ENCODE results near the gene HSD17B4.
"Not testable (repeated sequence)": the region's sequence is repeated elsewhere in the genome, so short reads cannot be mapped to it uniquely, and the experiment has no call there.

The HSD17B4 gene, protein sequence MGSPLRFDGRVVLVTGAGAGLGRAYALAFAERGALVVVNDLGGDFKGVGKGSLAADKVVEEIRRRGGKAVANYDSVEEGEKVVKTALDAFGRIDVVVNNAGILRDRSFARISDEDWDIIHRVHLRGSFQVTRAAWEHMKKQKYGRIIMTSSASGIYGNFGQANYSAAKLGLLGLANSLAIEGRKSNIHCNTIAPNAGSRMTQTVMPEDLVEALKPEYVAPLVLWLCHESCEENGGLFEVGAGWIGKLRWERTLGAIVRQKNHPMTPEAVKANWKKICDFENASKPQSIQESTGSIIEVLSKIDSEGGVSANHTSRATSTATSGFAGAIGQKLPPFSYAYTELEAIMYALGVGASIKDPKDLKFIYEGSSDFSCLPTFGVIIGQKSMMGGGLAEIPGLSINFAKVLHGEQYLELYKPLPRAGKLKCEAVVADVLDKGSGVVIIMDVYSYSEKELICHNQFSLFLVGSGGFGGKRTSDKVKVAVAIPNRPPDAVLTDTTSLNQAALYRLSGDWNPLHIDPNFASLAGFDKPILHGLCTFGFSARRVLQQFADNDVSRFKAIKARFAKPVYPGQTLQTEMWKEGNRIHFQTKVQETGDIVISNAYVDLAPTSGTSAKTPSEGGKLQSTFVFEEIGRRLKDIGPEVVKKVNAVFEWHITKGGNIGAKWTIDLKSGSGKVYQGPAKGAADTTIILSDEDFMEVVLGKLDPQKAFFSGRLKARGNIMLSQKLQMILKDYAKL

DNA sequence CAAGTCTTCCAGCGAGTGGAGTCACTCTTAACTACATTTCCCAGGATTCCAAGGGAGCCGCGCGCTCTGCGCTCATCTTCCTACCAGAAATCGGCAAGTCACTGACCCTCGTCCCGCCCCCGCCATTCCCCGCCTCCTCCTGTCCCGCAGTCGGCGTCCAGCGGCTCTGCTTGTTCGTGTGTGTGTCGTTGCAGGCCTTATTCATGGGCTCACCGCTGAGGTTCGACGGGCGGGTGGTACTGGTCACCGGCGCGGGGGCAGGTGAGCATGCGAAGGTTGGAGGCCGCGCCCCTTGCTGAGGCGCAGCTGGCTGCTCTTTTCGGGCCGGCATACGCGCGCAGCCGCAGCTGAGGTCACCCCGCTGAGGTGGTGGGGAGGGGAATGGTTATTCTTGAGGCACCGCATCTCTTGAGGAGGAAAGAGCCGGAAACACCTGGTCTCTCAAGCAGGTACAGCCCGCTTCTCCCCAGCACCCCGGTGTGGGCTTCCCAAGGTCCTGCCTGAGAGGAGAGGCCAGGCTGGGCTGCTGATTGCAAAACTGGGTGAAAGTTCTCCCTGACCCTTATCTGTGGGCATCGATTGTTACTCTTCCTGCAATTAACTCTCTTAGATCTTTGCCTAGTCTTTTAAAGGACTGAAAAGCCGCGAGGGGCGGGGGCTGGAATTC is at the start of gene HSD17B4:
HSD17B4 (plus strand) TSS at position 125 of the 667 bp plus-strand sequence; CDS start at position 204, 79 bp downstream.
- peak; percentile 94 for DNase-seq

DNA sequence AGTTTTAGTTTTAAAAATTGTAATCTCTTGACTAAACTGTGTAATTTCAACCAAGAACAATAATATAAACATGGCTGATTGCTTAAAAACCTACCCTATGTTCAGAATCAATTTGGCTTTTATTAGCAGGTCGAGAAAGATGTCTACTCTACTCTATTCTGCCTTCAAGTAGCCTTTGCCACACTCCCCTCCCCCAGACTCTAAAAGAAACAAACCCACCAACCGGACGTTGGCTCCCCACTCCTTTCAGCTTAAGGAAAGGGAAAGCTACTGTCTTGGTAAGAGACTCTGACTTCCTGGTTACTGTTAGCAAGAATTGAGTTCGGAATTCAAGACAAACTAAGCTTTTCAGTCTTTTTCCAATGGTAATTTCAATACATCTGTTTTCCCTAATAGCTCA is 49.7 kb upstream of the HSD17B4 start:
- DNase-seq: no peak

DNA sequence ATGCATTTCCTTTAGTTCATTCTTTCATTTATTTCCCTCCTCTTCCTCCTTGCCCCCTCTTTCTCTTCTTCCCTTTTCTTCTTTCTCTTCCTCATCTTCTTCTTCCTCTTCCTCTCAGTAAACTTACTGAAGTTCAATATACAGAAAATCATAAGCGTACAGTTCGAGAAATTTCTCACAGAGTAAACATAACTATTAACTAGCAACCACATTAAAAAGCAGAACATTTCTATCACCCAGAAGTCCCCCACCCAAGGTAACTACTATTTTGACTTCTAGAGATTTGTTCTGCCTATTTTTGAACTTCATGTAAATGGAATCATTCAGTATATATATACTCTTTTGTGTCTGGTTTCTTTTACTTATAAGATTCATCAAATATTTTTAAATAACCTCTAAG is 48.3 kb upstream of the HSD17B4 start:
- no peak for DNase-seq

DNA sequence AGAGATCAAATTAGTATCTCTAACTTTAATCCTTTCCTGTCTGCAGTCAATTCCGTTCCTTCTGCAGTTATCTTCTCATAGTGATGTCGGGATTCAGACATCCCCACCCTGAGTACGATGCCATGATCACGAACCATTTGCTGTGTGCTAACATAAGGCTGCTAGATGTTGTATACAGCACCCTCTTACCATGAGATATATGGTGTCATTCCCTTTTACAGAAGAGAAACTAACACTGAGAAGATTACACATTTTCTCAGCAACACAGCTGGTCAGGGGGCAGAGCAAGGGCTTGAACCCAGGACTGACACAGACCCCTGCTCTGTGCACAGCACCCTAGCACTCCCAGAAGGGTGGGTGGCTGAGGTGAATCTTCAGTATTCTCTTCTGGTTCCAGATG is 46.9 kb upstream of the HSD17B4 start:
- DNase-seq: no peak

DNA sequence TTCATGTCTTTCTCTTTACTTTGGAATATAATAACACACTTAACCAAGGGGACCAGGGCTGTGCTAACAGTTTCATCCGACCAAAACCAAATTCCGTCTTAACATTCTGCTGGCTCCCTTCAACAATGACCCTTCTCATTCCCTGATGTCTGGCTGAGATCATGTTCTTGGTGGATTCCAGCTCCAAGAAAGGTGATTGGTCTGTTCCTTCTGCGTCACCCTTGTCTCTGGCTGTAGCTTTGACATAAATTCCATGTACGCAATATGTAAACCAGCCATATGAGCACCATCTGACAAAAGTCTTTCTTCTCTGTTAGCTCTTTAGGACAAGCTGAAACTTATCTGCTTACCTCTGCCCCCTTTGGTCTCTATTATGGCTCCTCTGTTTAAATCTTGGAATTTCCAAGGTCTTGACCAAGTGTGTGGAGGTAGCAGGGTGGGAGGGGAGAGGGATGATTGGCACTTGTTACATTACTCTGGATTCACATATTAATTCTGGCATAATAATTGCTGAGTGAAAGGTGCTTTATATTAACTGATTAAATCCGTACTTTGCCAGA is 45.7 kb upstream of the HSD17B4 start:
- no peak for DNase-seq

DNA sequence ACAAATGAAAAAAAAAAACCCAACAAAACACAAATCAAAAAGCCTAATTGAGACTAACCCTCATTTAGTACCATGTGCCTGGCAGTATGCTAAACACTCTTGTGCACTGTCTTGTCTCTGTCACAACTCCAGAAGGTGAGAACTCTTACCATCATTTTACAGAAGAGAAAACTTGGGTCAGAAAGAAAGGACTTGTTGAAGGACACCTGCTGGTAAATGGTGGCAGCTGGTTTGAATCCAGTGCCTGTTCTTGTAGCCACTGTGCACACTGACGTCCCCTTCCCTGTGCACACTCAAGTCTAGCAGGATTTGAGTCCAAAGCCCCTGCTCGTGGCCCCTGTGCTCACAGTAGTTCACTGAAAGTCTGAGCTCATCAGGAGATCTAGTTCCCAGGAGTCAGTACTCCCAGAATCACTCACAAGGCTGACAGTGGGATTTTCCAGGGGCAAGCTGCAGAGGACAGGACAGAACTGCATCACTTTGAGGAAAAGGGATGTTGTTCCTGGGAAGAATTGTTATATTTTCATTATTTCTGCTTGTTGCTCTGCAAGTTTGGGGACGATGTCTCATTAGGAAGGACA is 43.0 kb upstream of the HSD17B4 start:
- DNase-seq: peak; percentile 51

DNA sequence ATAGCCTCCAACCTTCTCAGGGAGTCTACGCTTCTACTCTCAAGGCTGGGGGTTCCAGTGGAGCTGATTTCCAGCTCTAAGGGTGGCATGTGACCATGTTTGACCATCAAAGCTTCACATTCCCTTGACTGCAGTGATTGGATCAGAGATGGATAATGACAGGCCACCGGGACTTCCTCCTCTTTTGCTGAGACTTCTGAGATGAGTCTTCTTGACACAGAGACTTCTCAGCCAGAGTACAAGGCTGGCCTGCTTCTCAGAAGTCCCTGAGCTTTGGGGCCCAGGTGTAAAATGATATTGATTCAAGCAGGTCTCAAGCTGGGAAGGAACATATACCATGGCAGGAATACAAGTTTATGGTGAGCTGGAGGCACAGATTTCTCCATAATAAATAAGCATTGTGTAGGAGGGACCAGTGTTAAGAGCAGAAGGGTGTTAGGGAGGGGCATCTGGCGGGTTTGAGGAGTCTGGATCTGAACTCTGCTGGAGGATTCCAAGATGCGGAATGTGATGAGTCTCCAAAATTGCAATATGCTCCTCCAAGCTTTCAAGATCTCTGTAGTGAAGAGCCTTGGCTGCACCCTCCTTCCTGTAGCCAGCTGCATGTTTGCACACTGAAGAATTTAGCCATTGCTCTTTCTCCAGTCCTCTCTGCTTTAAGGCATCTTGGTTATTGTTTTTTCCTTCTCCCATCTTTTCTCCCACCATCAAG is 41.7 kb upstream of the HSD17B4 start:
- DNase-seq: no peak

DNA sequence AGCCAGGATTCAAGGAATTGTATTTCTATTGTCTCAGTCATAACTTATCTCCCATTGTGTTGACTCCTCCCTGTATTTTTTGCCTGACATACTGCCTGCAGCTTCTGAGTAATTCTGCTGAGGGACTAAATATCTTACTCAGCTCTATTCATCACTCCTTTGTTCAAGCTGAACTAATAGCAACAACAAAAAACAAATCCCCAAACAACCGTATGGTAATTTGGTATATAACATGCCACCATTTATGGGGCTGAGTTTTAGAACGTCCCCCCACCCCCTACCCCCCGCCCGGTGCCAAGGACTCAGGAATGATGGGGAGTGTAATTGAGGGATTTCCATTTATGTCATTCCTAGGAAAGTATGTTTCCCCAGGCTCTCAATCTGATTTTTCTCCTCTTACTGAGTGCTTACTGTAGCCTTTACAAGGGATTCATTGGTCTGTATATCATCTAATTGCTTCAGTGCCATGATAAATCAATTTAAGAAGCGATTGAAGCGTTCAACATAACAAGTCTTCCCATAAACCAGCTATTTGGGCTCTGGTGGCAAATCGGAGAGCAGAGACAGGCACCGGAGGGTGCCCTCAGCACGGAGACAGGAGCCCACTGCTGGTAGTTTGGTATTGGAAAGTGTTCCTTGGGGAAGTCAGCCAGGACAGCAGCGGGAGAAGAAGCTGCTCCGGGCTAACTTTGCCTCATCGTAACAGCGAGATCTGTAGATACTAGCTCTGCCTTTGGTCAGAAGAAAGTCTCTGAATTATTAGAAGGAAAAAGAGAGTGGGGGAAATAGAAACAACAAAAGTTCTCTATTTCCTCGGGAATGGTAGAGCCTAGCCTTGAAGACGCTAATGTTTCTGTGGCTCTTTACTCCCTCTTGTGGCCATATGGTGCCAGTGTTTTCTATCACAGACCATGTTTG is 40.7 kb upstream of the HSD17B4 start:
- peak; percentile 76 for DNase-seq

DNA sequence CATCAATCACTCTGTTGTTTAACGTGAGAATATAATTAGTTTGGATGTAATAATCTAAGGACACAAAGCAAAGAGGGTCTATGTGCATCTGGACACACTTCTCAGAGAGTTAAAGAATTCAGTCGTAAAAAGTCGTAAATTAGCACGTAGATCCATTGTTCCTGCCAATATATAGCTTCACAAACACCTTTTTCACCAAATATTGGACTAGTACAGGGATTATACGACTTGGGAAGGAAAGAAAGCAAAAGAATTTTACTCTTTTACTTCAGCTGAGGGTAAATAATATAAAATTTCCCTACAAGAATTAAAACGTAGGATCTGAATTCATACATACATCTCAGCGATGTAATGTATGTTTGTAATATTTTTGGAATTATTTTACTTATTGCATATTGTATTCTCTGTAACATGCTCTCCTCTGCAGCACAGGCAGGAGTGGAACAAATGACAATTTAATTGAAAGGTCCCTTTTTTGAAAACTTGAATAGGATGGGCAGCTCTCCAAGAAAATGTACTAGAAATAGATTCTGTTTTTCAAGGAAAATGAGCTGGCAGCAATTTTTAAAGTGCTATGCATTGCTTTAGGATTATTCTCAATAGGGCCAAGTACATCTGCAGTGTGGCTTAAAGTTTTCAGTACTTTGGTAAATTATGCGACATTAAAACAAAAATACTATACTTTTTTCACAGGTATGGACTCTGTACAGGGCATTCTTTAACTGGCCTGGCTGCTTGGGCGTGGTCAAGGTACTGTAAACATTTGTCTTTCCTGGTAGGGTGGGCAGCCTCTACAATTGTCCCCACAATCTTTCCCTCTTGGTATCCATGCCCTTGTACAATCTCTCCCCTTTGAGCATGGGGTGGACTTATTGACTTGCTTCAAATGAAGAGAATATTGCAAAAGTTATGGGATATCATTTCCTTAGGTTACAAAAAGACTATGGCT is 39.7 kb upstream of the HSD17B4 start:
- no peak for DNase-seq

DNA sequence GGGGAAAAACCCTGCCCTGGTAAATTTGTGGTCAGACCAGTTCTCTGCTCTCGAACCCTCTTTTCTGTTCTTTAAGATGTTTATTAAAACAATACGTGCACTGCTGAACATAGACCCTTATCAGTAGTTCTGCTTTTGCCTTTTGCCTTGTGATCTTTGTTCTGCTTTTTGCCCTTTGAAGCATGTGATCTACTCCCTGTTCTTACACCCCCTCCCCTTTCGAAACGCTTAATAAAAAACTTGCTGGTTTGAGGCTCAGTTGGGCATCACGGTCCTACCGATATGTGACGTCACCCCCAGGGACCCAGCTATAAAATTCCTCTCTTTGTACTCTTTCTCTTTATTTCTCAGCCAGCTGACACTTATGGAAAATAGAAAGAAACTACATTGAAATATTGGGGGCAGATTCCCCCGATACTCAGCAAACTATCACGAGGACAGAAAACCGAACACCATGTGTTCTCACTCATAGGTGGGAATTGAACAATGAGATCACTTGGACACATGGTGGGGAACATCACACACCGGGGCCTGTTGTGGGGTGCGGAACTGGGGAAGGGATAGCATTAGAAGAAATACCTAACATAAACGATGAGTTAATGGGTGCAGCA is 38.1 kb upstream of the HSD17B4 start:
- DNase-seq: not testable (repeated sequence)

DNA sequence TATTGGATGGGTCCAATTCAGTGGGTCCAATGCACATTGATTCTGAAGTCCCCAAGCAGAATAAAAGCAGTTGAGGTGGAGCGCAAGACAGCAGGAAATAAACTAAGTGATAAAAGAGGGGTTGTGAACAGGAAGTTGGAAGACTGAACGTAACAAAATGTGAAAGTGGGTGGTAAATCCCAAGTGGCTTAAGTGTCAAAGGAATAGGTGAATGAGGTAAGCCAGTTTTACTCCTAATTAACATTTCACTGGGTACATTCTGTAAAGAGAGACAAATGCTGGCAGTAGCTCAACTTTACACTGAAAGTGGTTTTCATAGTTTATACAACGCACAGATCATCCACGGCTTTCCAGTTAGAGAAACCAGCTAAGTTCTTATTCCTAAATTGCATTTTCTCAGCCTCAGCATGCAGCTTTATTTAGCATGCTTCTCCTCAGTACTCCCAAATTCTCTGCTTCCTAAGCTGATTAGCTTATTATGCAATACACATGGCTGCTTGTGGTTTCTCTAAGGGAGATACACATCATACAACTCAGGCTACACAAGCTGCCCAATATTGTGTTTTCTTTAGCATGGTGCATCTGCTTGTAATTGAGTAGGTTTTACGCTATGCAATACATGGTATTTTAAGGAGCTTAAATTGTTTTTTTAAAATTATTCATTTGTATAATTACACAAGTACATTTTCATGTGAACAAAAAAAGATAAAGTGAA is 34.2 kb upstream of the HSD17B4 start:
- no peak for DNase-seq

DNA sequence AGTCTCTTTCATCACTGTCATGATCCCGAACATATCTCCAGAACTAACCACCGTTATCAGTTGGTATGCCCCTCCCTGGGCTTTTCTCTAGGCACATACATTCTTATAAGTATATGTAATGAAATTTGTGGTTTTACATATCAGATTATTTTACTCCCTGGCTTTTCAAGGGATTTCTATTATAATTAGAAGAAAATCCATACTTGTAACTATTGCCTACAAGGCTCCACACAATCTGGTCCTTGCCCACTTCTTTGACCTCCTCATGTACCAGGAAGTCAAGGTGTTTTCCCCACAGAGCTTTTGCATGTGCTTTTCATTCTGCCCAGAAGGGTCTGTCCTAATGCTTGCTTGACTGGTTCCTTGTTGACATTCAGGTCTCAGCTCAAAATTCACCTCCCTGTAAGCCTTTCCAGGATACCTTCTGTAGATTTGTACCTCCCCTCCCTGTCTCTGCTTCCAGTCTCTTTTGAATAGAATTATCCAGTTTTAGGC is 33.6 kb upstream of the HSD17B4 start:
- no peak for DNase-seq

DNA sequence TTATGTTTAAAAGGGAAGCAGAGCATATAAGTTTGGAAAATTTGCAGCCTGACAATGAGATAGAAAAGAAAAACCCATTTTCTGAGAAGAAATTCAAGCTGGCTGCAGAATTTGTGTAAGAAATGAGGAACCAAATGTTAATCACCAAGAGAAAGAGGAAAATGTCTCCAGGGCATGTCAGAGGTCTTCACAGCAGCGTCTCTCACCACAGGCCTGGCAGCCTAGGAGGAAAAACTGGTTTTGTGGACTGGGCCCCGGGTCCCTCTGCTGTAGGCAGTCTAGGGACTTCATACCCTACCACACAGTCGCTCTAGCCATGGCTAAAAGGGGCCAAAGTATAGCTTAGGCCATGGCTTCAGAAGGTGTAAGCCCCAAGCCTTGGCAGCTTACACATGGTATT is 32.1 kb upstream of the HSD17B4 start:
- no peak for DNase-seq

DNA sequence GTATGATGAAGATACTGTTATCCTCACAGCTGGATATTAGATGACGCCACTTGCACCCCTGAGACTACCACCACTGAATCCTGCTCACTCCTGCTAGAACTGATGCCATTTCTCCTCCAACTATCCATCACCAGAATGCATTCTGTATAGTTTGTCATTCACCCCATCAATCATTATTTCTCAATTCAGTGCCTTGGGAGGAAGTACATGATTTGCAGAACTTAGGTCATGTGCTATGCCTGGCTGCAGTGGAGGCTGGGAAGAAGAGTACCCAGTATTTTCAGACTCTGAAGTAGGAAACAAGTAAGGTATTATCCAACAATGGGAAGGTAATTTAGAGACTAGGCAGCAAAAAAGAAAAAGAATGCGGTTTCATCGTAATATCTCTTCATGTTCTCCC is 26.2 kb upstream of the HSD17B4 start:
- no peak for DNase-seq

DNA sequence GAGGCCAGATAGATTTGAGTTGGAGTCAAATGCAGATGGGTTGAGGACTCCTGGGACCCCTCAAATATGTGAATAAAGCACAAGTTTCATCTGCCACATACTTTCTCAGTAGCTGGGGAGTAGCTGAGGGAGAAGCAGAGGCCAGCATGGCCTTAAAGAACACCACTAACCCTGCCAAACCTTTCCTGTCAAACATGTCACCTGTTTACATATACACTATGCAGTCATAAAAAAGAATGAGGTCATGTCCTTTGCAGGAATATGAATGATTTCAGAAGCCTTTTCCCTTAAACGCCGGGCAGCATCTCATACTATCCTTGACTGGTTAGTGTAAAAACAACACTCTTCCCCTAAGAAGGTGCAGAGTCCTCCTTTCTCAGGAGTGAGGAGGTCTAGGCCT is 25.2 kb upstream of the HSD17B4 start:
- DNase-seq: no peak

DNA sequence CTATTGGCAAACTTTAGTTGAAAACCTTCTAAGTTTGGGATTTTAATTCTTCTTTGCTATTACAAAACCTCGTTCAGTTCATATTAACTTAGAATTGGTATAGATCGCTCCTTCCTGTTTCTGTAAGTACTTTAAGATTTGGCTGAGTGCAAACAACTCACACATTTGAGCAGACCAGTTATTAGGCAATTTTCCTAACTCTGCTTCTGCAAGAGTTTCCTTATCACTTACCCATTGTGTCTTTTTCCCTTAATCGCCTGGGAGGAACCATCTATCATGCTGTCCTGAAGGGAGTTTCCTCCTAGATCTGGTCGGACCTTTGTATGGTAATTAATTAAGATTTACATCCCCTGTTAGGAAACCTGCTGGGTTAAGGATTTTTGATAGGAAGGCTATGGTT is 24.7 kb upstream of the HSD17B4 start:
- not testable (repeated sequence) for DNase-seq

DNA sequence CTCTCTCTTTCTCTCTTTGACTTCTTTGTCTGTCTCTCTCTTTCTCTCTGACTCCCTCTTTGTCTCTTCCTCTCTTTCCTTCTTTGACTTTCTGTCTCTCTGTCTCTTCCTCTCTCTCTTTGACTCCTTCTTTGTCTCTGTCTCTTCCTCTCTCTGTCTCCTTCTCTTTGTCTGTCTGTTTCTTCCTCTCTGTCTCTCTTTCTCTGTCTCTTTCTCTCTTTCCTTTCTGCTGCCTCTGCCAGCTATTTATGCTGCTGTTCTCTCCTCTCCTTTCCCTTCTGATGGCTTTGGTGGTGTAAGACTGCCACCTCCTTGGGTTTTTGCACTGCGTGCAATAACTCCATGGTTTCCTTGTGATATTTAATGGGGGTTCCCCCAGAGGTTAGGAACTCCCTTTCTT is 24.1 kb upstream of the HSD17B4 start:
- not testable (repeated sequence) for DNase-seq

DNA sequence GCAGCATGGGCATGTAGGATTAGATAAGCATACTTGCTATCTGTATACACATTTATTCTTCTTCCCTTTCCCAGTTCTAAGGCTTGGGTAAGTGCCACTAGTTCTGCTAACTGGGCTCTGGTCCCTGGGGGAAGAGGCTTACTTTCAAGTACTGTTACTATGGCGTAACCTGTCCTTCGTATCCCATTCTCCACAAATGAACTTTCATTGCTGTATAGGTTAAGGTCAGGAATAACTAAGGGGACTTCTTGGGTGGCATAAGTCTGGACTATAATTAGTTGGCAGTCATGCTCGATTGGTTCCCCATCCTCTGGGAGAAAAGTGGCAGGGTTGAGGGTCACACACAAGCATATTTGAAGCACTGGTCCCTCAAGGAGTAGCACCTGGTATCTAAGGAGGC is 23.7 kb upstream of the HSD17B4 start:
- not testable (repeated sequence) for DNase-seq

Data from RPMI8226 (cell line).